Panc1 (cell line): ENCODE results near the gene HDAC3. TPM values are rescaled to one million over a fixed set of nuclear protein-coding genes. Genes with fewer than 3 reads are reported as not detected.

Source experiments
- ATAC-seq: fragments of 200-7000 bp; cut with Tn5 transposase; 2 replicates; pipeline ENCODE4 v1.9.1; 2020; ENCODE audit warnings: mild to moderate bottlenecking, moderate library complexity
- BruUV-seq: library from RNA; stranded (reverse); fragments of 400-500 nt; replicated peaks from 2 replicates; lab custom pipeline; 2021; lab: Mats Ljungman, UMichigan
- CTCF ChIA-PET: fragments of 300-600 bp; sonication (Branson Sonifier 250); formaldehyde crosslinking; loops from one replicate; lab custom pipeline; 2022; ENCODE audit warnings: antibody characterized with exemption; lab: Charles Lee
- POLR2A ChIA-PET: fragments of 300-600 bp; sonication (Branson Sonifier 250); formaldehyde crosslinking; loops from one replicate; lab custom pipeline; 2022; ENCODE audit warnings: antibody characterized with exemption; lab: Charles Lee
- DNase-seq: peaks from one replicate; pipeline ENCODE4 v3.0.0-alpha.2; 2010; ENCODE audit warnings: low read depth, low spot score
- H3K27ac ChIP-seq: 2 replicates; pipeline ENCODE4 v1.5.1; 2011; ENCODE audit warnings: mild to moderate bottlenecking, low read length, inconsistent platforms
- H3K27me3 ChIP-seq: fragments of 200-500 bp; sonication (Bioruptor generic); 2 replicates; pipeline ENCODE4 v1.6.0; 2014; ENCODE audit warnings: low read length, inconsistent platforms; ENCODE audit not compliant: control insufficient read depth, insufficient read depth
- H3K36me3 ChIP-seq: fragments of 200-500 bp; sonication (Bioruptor generic); 2 replicates; pipeline ENCODE4 v1.5.1; 2014; ENCODE audit warnings: inconsistent platforms, mild to moderate bottlenecking, low read length, moderate library complexity; ENCODE audit not compliant: control insufficient read depth, insufficient read depth
- H3K4me1 ChIP-seq: 2 replicates; pipeline ENCODE4 v1.5.1; 2011; ENCODE audit warnings: inconsistent platforms, mild to moderate bottlenecking, low read length, moderate library complexity; ENCODE audit not compliant: control insufficient read depth, insufficient read depth
- H3K4me3 ChIP-seq, 2 experiments: 2 replicates each; pipeline ENCODE4 v1.5.1; 2011 to 2012; ENCODE audit warnings: low read depth in 2 of 2, low read length in 2 of 2, mild to moderate bottlenecking in 2 of 2, inconsistent platforms in 1 of 2, moderate library complexity in 1 of 2
- H3K9me3 ChIP-seq: fragments of 200-500 bp; sonication (Bioruptor generic); 2 replicates; pipeline ENCODE4 v1.5.1; 2014; ENCODE audit warnings: low read depth, mild to moderate bottlenecking, inconsistent platforms, low read length, moderate library complexity; ENCODE audit not compliant: control insufficient read depth, insufficient read depth
- POLR2AphosphoS5 ChIP-seq: IDR thresholded peaks from 2 replicates; pipeline ENCODE4 v1.6.1; 2012; ENCODE audit warnings: mild to moderate bottlenecking, low read depth, low read length, moderate library complexity
- SIN3A ChIP-seq: IDR thresholded peaks from 2 replicates; pipeline ENCODE4 v1.6.1; 2012; ENCODE audit warnings: low read depth, mild to moderate bottlenecking, low read length, moderate library complexity, borderline replicate concordance; ENCODE audit not compliant: insufficient read depth
- TCF7L2 ChIP-seq: IDR thresholded peaks from 2 replicates; pipeline ENCODE4 v1.6.1; 2011; ENCODE audit warnings: mild to moderate bottlenecking, low read depth, low read length, inconsistent platforms
- in situ Hi-C: cut with HindIII; loops from 2 replicates; pipeline ENCODE4 v1.10.0; 2016; ENCODE audit warnings: low sequenced_read_pairs, low pct_unique_long_range_greater_than_20kb
- intact Hi-C: fragments of 100-400 bp; cut with micrococcal nuclease; formaldehyde crosslinking; loops from one replicate; pipeline ENCODE4 v1.10.0; 2022; ENCODE audit not compliant: unreplicated experiment
- total RNA-seq: library from RNA; stranded (reverse); gene quantifications from one replicate; pipeline ENCODE4 v1.2.1, GENCODE V29; 2021; ENCODE audit not compliant: unreplicated experiment
- TF ChIP-seq, protein P1 (sequence below): fragments of 450-650 bp; IDR thresholded peaks from 2 replicates; pipeline ENCODE4 v1.5.1; 2017; ENCODE audit warnings: mild to moderate bottlenecking
- TF ChIP-seq, protein P2 (sequence below), 2 experiments: IDR thresholded peaks; 2 replicates each; pipeline ENCODE4 v1.6.1; 2011 to 2012; ENCODE audit warnings: low read depth in 2 of 2, control low read depth in 1 of 2, low read length in 1 of 2, mild to moderate bottlenecking in 1 of 2, moderate library complexity in 1 of 2; ENCODE audit not compliant: insufficient read depth in 1 of 2

Gene HDAC3
- total RNA-seq, 1 experiment from 2014 or later: 75.5 TPM

DNA sequence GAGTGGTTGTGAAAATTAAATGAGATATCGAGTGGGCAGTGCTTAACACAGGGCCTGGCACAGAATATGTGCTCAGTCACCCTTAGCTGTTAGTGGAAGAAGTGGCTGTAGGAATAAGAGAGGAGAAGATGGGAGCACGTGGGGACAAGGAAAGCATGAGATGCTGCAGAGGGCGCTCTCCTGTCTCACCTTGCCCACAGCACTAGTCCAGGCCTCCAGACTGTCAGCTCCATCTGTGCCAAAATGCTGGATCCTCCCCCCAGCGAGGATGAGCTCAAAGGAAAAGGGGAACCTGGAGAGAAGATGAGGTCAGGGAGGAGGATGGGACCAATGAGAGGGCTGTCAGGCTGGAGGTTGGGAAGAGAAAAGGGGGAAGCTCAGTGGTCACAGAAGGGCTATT lies 32.9 kb upstream of the HDAC3 start:
- POLR2A ChIA-PET: interaction anchor here (1.3 kb wide), 1 partner anchor 27 kb away, joined by 3 read pairs; no protein-coding TSS in a partner anchor
- CTCF ChIA-PET: no interaction called here
- H3K27me3 ChIP-seq: no peaks in the 10 kb centered on the region
- H3K36me3 ChIP-seq: no peaks in the 10 kb centered on the region
- no TSS peak for BruUV-seq
- no peak overlapping the region for H3K4me3 ChIP-seq
- DNase-seq: no peak
- intact Hi-C loops: loop anchor here (10.0 kb wide), 1 partner anchor 295 kb away; the partner anchor contains the start of gene RNF14
- in situ Hi-C loops: no loop called here
- H3K4me1 ChIP-seq: 0 out of 2 replicates have a peak, but pooled peaks cover 3% of the 10 kb centered on the region
- no peak overlapping the region for H3K27ac ChIP-seq
- no peak for ATAC-seq
- no peaks in the 10 kb centered on the region for H3K9me3 ChIP-seq
- TF ChIP-seq SIN3A (no peak), POLR2AphosphoS5 (no peak), TCF7L2 (no peak)
- TF ChIP-seq, protein P1, sequence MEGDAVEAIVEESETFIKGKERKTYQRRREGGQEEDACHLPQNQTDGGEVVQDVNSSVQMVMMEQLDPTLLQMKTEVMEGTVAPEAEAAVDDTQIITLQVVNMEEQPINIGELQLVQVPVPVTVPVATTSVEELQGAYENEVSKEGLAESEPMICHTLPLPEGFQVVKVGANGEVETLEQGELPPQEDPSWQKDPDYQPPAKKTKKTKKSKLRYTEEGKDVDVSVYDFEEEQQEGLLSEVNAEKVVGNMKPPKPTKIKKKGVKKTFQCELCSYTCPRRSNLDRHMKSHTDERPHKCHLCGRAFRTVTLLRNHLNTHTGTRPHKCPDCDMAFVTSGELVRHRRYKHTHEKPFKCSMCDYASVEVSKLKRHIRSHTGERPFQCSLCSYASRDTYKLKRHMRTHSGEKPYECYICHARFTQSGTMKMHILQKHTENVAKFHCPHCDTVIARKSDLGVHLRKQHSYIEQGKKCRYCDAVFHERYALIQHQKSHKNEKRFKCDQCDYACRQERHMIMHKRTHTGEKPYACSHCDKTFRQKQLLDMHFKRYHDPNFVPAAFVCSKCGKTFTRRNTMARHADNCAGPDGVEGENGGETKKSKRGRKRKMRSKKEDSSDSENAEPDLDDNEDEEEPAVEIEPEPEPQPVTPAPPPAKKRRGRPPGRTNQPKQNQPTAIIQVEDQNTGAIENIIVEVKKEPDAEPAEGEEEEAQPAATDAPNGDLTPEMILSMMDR: no peak
- TF ChIP-seq, protein P2, sequence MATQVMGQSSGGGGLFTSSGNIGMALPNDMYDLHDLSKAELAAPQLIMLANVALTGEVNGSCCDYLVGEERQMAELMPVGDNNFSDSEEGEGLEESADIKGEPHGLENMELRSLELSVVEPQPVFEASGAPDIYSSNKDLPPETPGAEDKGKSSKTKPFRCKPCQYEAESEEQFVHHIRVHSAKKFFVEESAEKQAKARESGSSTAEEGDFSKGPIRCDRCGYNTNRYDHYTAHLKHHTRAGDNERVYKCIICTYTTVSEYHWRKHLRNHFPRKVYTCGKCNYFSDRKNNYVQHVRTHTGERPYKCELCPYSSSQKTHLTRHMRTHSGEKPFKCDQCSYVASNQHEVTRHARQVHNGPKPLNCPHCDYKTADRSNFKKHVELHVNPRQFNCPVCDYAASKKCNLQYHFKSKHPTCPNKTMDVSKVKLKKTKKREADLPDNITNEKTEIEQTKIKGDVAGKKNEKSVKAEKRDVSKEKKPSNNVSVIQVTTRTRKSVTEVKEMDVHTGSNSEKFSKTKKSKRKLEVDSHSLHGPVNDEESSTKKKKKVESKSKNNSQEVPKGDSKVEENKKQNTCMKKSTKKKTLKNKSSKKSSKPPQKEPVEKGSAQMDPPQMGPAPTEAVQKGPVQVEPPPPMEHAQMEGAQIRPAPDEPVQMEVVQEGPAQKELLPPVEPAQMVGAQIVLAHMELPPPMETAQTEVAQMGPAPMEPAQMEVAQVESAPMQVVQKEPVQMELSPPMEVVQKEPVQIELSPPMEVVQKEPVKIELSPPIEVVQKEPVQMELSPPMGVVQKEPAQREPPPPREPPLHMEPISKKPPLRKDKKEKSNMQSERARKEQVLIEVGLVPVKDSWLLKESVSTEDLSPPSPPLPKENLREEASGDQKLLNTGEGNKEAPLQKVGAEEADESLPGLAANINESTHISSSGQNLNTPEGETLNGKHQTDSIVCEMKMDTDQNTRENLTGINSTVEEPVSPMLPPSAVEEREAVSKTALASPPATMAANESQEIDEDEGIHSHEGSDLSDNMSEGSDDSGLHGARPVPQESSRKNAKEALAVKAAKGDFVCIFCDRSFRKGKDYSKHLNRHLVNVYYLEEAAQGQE (IDR thresholded peaks at IDR 0.05; ENCODE audit: insufficient read depth in 1 of 2, low read depth in 2 of 2, low read length in 1 of 2): no peak

DNA sequence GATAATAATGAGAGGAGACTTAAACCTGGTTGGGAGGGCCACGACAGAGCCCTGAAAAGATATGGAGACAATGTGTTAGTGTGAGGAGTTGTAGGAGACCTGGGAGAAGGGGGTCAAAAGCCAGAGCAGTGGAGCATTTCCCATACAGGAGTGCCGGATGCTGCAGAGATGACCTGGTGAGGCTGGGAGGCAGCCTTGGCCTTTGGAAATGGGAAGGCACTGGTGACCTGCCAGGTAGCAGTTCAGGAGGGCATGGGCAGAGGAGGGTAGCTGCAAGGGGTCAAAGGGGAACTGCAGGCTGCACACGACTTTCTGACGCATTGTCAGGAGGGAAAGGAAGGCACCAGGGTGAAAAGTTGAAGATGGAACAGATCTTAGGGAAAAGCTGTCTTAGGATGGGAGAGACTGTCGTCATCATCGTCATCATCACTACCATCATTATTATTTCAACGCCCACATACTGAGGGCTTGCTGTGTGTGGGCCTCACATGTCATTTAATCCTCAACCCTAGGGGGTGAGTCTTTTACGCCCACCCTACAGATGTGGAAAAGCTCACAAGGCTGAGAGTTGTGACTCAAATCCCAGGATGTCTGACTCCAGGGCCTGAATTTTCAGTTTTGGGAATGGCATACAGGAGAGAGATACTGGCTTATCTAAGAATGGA lies 32.1 kb upstream of the HDAC3 start:
- ATAC-seq: no peak
- intact Hi-C loops: loop anchor here (10.0 kb wide), 1 partner anchor 296 kb away; the partner anchor contains the start of gene RNF14
- POLR2A ChIA-PET: interaction anchor here (1.3 kb wide), 1 partner anchor 26 kb away, joined by 3 read pairs; no protein-coding TSS in a partner anchor
- in situ Hi-C loops: no loop called here
- Histone ChIP-seq H3K36me3 (no peaks in the 10 kb centered on the region), H3K27me3 (no peaks in the 10 kb centered on the region), H3K27ac (no peak overlapping the region), H3K9me3 (no peaks in the 10 kb centered on the region), H3K4me3 (no peak overlapping the region), H3K4me1 (0 out of 2 replicates have a peak, but pooled peaks cover 3% of the 10 kb centered on the region)
- TF ChIP-seq, protein P2 (IDR thresholded peaks at IDR 0.05; ENCODE audit: insufficient read depth in 1 of 2, low read depth in 2 of 2, low read length in 1 of 2): no peak
- no TSS peak for BruUV-seq
- DNase-seq: no peak
- CTCF ChIA-PET: no interaction called here
